HepG2 (cell line): ENCODE results near the gene ZNF451. TPM values are rescaled to one million over a fixed set of nuclear protein-coding genes. Genes with fewer than 3 reads are reported as not detected.

ENCODE experiments used
- ATF1 ChIP-seq: IDR thresholded peaks from 2 replicates; pipeline ENCODE4 v1.6.1; 2016; ENCODE audit warnings: mild to moderate bottlenecking, control low read depth
- BORCS8-MEF2B ChIP-seq: sonication (generic); formaldehyde crosslinking; IDR thresholded peaks from 2 replicates; pipeline ENCODE4 v1.8.0; 2022; ENCODE audit warnings: mild to moderate bottlenecking, missing genetic modification reagents
- CREM ChIP-seq, 2 experiments: sonication (generic) in 1 of 2; formaldehyde crosslinking in 1 of 2; IDR thresholded peaks; 2 replicates each; pipeline versions ENCODE4 v1.4.0 to v1.6.1; 2016 to 2020; ENCODE audit warnings: antibody characterized with exemption in 1 of 2, mild to moderate bottlenecking in 1 of 2, missing genetic modification reagents in 1 of 2
- ELF3 ChIP-seq: IDR thresholded peaks from 2 replicates; pipeline ENCODE4 v1.6.1; 2016; ENCODE audit warnings: missing genetic modification reagents, missing compliant biosample characterization
- GPBP1L1 ChIP-seq: sonication (generic); formaldehyde crosslinking; IDR thresholded peaks from 2 replicates; pipeline ENCODE4 v1.5.0; 2020; ENCODE audit warnings: mild to moderate bottlenecking, missing genetic modification reagents
- HNF1B ChIP-seq: sonication (generic); formaldehyde crosslinking; IDR thresholded peaks from 2 replicates; pipeline ENCODE4 v1.5.1; 2020; ENCODE audit warnings: mild to moderate bottlenecking, moderate library complexity, missing genetic modification reagents
- JUNB ChIP-seq: sonication (generic); formaldehyde crosslinking; IDR thresholded peaks from 2 replicates; pipeline ENCODE4 v1.8.0; 2022; ENCODE audit warnings: missing genetic modification reagents, mild to moderate bottlenecking, borderline replicate concordance
- KDM2A ChIP-seq: sonication (generic); formaldehyde crosslinking; IDR thresholded peaks from 2 replicates; pipeline ENCODE4 v1.4.0; 2020; ENCODE audit warnings: low read depth, missing genetic modification reagents, borderline replicate concordance
- NR2C2 ChIP-seq: sonication (generic); formaldehyde crosslinking; IDR thresholded peaks from 2 replicates; pipeline ENCODE4 v1.4.0; 2020; ENCODE audit warnings: missing genetic modification reagents, mild to moderate bottlenecking, moderate library complexity, borderline replicate concordance
- PCBP2 ChIP-seq: fragments of 200-400 bp; formaldehyde crosslinking; optimal IDR thresholded peaks from 2 replicates; pipeline ENCODE3; 2018; ENCODE audit warnings: low read length, low read depth; ENCODE audit not compliant: poor library complexity, severe bottlenecking
- RFX5 ChIP-seq: IDR thresholded peaks from 2 replicates; pipeline ENCODE4 v1.6.1; 2011; ENCODE audit warnings: low read depth, low read length, improper control_type of control experiment
- RXRA ChIP-seq: sonication (generic); formaldehyde crosslinking; IDR thresholded peaks from 2 replicates; pipeline ENCODE4 v1.5.1; 2020; ENCODE audit warnings: missing genetic modification reagents
- SIN3A ChIP-seq: IDR thresholded peaks from 2 replicates; pipeline ENCODE4 v1.6.1; 2011; ENCODE audit warnings: low read depth, mild to moderate bottlenecking, control low read depth, low read length, borderline replicate concordance
- SKI ChIP-seq: fragments of 450-650 bp; IDR thresholded peaks from one replicate; pipeline ENCODE4 v1.6.1; 2018; ENCODE audit warnings: mild to moderate bottlenecking; ENCODE audit not compliant: partially characterized antibody
- SOX5 ChIP-seq: IDR thresholded peaks from 2 replicates; pipeline ENCODE4 v1.6.1; 2016; ENCODE audit warnings: borderline replicate concordance
- SOX6 ChIP-seq, 2 experiments: fragments of 450-650 bp in 1 of 2; sonication (generic) in 1 of 2; formaldehyde crosslinking in 1 of 2; IDR thresholded peaks; 2 replicates each; pipeline versions ENCODE4 v1.4.0 to v1.6.1; 2017 to 2020; ENCODE audit warnings: antibody characterized with exemption in 1 of 2, mild to moderate bottlenecking in 1 of 2, missing genetic modification reagents in 1 of 2
- ZFP36 ChIP-seq: fragments of 150-350 bp; IDR thresholded peaks from 2 replicates; pipeline ENCODE4 v1.6.1; 2018; ENCODE audit warnings: borderline replicate concordance, low read length, low read depth; ENCODE audit not compliant: partially characterized antibody
- ZGPAT ChIP-seq: IDR thresholded peaks from 2 replicates; pipeline ENCODE4 v1.6.1; 2016; ENCODE audit warnings: mild to moderate bottlenecking
- ZNF512 ChIP-seq: sonication (generic); formaldehyde crosslinking; IDR thresholded peaks from 2 replicates; pipeline ENCODE4 v1.4.0; 2020; ENCODE audit warnings: mild to moderate bottlenecking, missing genetic modification reagents
- ZNF570 ChIP-seq: sonication (generic); formaldehyde crosslinking; IDR thresholded peaks from 2 replicates; pipeline ENCODE4 v1.4.0; 2020; ENCODE audit warnings: mild to moderate bottlenecking, missing genetic modification reagents, borderline replicate concordance
- ZNF652 ChIP-seq: IDR thresholded peaks from 2 replicates; pipeline ENCODE4 v1.6.1; 2016; ENCODE audit warnings: low read depth, borderline replicate concordance
- ZNF780A ChIP-seq: sonication (generic); formaldehyde crosslinking; IDR thresholded peaks from 2 replicates; pipeline ENCODE4 v1.8.0; 2022; ENCODE audit warnings: mild to moderate bottlenecking, missing genetic modification reagents, moderate library complexity
- polyA plus RNA-seq, 8 experiments: library from polyadenylated mRNA; depleted of rRNA in 3 of 8; stranded (reverse) in 7 of 8; unstranded in 1 of 8; fragments of >200 nt; fragmentation: Illumina TruSeq in 4 of 8; extraction: Trizol in 4 of 8; gene quantifications; 2 replicates each; pipeline versions ENCODE4 v1.2.1 to v1.2.3, GENCODE V29; 2011 to 2016; ENCODE audit warnings: low read depth in 4 of 8, missing spikeins in 1 of 8, mixed read lengths in 1 of 8; ENCODE audit not compliant: insufficient read depth in 1 of 8
- total RNA-seq, 5 experiments: library from RNA; depleted of rRNA; stranded (reverse); fragments of >200 nt; fragmentation: Illumina TruSeq; extraction: Trizol; gene quantifications; 2 replicates each; pipeline ENCODE4 v1.2.3, GENCODE V29; 2016; ENCODE audit warnings: low read depth in 1 of 5

Gene ZNF451
- total and polyA plus RNA-seq, 2 of the 13 experiments (the other 11 are each of a cell fraction or from before 2014, with no cell fraction given) = 32.1 to 65.7 TPM

DNA sequence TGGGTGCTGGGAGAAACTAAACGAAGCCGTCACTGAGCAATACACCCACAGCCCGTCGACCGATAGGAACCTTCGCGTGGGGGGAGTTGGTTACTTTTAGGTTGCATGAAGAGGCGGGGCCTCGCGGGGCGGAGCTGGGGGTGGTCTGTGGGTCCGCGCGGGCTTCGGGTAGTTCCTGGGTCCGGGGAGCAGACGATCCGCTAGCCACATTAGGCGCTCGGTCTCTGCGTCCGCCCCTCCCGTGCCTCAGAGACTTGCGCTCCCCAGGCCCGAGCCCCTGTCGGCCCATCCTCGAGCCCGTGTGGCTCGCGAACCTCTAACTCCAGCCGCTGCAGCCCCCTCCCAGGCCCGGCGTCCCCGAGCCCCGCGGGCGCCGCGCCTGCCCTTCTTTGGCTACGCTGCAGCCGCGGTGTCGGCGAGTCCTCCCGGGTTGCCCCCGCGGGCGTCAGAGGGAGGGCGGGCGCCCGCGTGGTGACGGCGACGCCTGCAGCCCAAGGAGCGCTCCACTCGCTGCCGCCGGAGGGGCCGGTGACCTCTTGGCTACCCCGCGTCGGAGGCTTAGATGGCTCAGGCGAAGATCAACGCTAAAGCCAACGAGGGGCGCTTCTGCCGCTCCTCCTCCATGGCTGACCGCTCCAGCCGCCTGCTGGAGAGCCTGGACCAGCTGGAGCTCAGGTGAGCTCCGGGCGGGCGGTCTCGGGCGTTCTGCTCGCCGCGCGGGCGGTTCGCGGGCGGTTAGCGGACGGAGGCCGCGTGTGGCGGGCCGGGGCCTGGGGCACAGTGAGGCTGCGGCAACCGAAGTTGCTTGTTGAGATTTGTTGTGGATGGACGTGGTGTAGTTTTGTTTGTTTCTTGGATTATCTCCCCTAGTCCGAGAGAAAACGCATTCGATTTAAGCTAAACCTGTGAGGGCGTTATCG, 82.4 kb downstream of the ZNF451 start, which contains the start of gene BAG2 (continued):
- TF ChIP-seq GPBP1L1 (CRISPR knock-in tag) = no peak
- TF ChIP-seq KDM2A = peak; percentile 96
- no peak for TF ChIP-seq PCBP2
- no peak for TF ChIP-seq ZFP36
- no peak; the same call in 1 of the 2 replicates for TF ChIP-seq ZNF652 (CRISPR knock-in tag)
- TF ChIP-seq ELF3 (CRISPR knock-in tag) = 0 out of 2 replicates have a peak, but pooled peaks have one; percentile 11
- TF ChIP-seq SIN3A = 0 out of 2 replicates have a peak, but pooled peaks have one; percentile 54
- TF ChIP-seq RXRA = peak; percentile 94
- peak; percentile 50; the same call in 1 of the 2 replicates for TF ChIP-seq RFX5
- peak; percentile 73 for TF ChIP-seq ZGPAT (CRISPR knock-in tag)
- no peak; the same call in 1 of the 2 replicates for TF ChIP-seq ZNF780A (CRISPR knock-in tag)
- peak; percentile 21; the same call in 1 of the 2 replicates for TF ChIP-seq ZNF512 (CRISPR knock-in tag)
- peak; percentile 64; the same call in 1 of the 2 replicates for TF ChIP-seq JUNB
- no peak; the same call in 1 of the 2 replicates for TF ChIP-seq CREM (IDR thresholded peaks at IDR 0.05)
- no peak for TF ChIP-seq CREM (CRISPR knock-in tag; IDR thresholded peaks at IDR 0.05)
- no peak for TF ChIP-seq SOX6 (IDR thresholded peaks at IDR 0.05)
- peak; percentile 51 for TF ChIP-seq SOX6 (CRISPR knock-in tag; IDR thresholded peaks at IDR 0.05)
- no peak; the same call in 1 of the 2 replicates for TF ChIP-seq ZNF570 (CRISPR knock-in tag)
- peak; percentile 81 for TF ChIP-seq NR2C2 (CRISPR knock-in tag)
- TF ChIP-seq SOX5 (CRISPR knock-in tag) = peak; percentile 18; the same call in 1 of the 2 replicates
- no peak for TF ChIP-seq ATF1 (CRISPR knock-in tag)
- peak; percentile 76 for TF ChIP-seq SKI
- peak; percentile 97 for TF ChIP-seq BORCS8-MEF2B (CRISPR knock-in tag)
- no peak for TF ChIP-seq HNF1B (CRISPR knock-in tag)
